OCI-LY7 (cell line): Measurements from ENCODE around the gene SGIP1. TPM values are rescaled to one million over a fixed set of nuclear protein-coding genes. Genes with fewer than 3 reads are reported as not detected.

Experiments
- BruUV-seq: library from RNA; stranded (reverse); fragments of 400-500 nt; replicated peaks from 2 replicates; lab custom pipeline; 2021; lab: Mats Ljungman, UMichigan
- CTCF ChIA-PET: fragments of 300-600 bp; sonication (Branson Sonifier 250); formaldehyde crosslinking; loops from one replicate; lab custom pipeline; 2022; ENCODE audit warnings: antibody characterized with exemption; ENCODE audit not compliant: unreplicated experiment; lab: Charles Lee
- POLR2A ChIA-PET: fragments of 300-600 bp; sonication (Branson Sonifier 250); formaldehyde crosslinking; loops from one replicate; lab custom pipeline; 2022; ENCODE audit warnings: antibody characterized with exemption; lab: Charles Lee
- DNase-seq: peaks from one replicate; pipeline ENCODE4 v3.0.0-alpha.2; 2015; ENCODE audit warnings: low spot score
- H2AFZ ChIP-seq: fragments of 200-600 bp; sonication (generic), shearing (Covaris generic); 2 replicates; pipeline ENCODE4 v1.6.1; 2014; ENCODE audit warnings: mild to moderate bottlenecking, antibody characterized with exemption, low read length, moderate library complexity
- H3K27ac ChIP-seq: fragments of 200-600 bp; sonication (generic); 2 replicates; pipeline ENCODE4 v1.5.1; 2014; ENCODE audit warnings: mixed run types, low read depth, mild to moderate bottlenecking, moderate library complexity, low read length, inconsistent platforms; ENCODE audit not compliant: poor library complexity, severe bottlenecking
- H3K36me3 ChIP-seq: fragments of 200-600 bp; sonication (generic); 2 replicates; pipeline ENCODE4 v1.6.1; 2014; ENCODE audit warnings: mild to moderate bottlenecking, antibody characterized with exemption, low read length, moderate library complexity, mixed read lengths; ENCODE audit not compliant: insufficient read depth
- H3K4me1 ChIP-seq: fragments of 200-600 bp; sonication (generic); 2 replicates; pipeline ENCODE4 v1.5.1; 2014; ENCODE audit warnings: mild to moderate bottlenecking, low read length; ENCODE audit not compliant: insufficient read depth, poor library complexity, severe bottlenecking
- H3K4me2 ChIP-seq: fragments of 200-600 bp; sonication (generic); 2 replicates; pipeline ENCODE4 v1.6.1; 2014; ENCODE audit warnings: mild to moderate bottlenecking, low read length
- H3K4me3 ChIP-seq: fragments of 200-600 bp; sonication (generic); 2 replicates; pipeline ENCODE4 v1.5.1; 2014; ENCODE audit warnings: mild to moderate bottlenecking, low read depth, low read length; ENCODE audit not compliant: poor library complexity, severe bottlenecking
- H3K79me2 ChIP-seq: fragments of 200-600 bp; sonication (generic); 2 replicates; pipeline ENCODE4 v1.6.1; 2016; ENCODE audit warnings: low read depth, mild to moderate bottlenecking, low read length, moderate library complexity, mixed read lengths; ENCODE audit not compliant: insufficient read depth
- H3K9me2 ChIP-seq: fragments of 200-600 bp; sonication (generic); 2 replicates; pipeline ENCODE4 v1.6.1; 2016; ENCODE audit warnings: mild to moderate bottlenecking, low read length, mixed read lengths; ENCODE audit not compliant: insufficient read depth
- H3K9me3 ChIP-seq: fragments of 200-600 bp; sonication (generic); 2 replicates; pipeline ENCODE4 v1.6.1; 2014; ENCODE audit warnings: mild to moderate bottlenecking, mixed run types, low read length, mixed read lengths
- H4K20me1 ChIP-seq: fragments of 200-600 bp; sonication (generic); 2 replicates; pipeline ENCODE4 v1.6.1; 2014; ENCODE audit warnings: mild to moderate bottlenecking, antibody characterized with exemption, low read length, moderate library complexity, mixed read lengths; ENCODE audit not compliant: insufficient read depth
- EZH2phosphoT487 ChIP-seq: fragments of 200-600 bp; sonication (generic); IDR thresholded peaks from 2 replicates; pipeline ENCODE4 v1.6.1; 2018; ENCODE audit warnings: low read depth, borderline replicate concordance, mild to moderate bottlenecking, mixed run types, antibody characterized with exemption, low read length, moderate library complexity, mixed read lengths
- intact Hi-C: fragments of 100-400 bp; cut with micrococcal nuclease; formaldehyde crosslinking; loops from one replicate; pipeline ENCODE4 v1.10.0; 2022; ENCODE audit not compliant: unreplicated experiment
- total RNA-seq, 2 experiments: library from RNA; depleted of rRNA in 1 of 2; stranded (reverse); fragments of >200 nt in 1 of 2; shearing (Covaris generic) in 1 of 2; gene quantifications; 2 replicates each; pipeline ENCODE4 v1.2.3, GENCODE V29; 2014 to 2022
- TF ChIP-seq, protein P1 (sequence below): fragments of 200-600 bp; sonication (generic); conservative IDR thresholded peaks from 2 replicates; pipeline ENCODE4 v1.5.1; 2014; ENCODE audit warnings: mild to moderate bottlenecking, antibody characterized with exemption, low read length, moderate library complexity, mixed read lengths

SGIP1 gene
- total RNA-seq, 2 experiments from 2014 or later: not detected

DNA sequence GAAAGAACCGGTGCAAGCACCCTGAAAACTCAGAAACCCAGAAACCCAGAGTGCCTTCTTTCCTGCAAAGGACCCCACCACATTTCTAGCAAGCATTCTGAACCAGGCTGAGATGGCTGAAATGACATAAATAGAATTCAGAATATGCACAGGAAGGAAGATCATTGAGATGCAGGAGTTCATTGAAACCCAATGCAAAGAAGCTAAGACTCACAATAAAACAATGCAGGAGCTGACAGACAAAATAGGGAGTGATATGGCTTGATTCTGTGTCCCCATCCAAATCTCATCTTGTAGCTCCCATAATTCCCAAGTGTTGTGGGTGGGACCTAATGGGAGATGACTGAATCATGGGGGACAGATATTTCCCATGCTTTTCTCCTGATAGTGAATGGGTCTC, 22.8 kb upstream of the SGIP1 start:
- intact Hi-C loops: no loop called here
- Histone ChIP-seq H2AFZ (no peak overlapping the region), H3K4me3 (no peak overlapping the region), H3K4me1 (no peaks in the 10 kb centered on the region), H4K20me1 (no peaks in the 10 kb centered on the region), H3K36me3 (no peaks in the 10 kb centered on the region), H3K79me2 (no peaks in the 10 kb centered on the region), H3K4me2 (no peak overlapping the region), H3K9me2 (no peaks in the 10 kb centered on the region), H3K27ac (no peak overlapping the region), H3K9me3 (no peaks in the 10 kb centered on the region)
- DNase-seq: no peak
- no peak for TF ChIP-seq EZH2phosphoT487
- TF ChIP-seq, protein P1, sequence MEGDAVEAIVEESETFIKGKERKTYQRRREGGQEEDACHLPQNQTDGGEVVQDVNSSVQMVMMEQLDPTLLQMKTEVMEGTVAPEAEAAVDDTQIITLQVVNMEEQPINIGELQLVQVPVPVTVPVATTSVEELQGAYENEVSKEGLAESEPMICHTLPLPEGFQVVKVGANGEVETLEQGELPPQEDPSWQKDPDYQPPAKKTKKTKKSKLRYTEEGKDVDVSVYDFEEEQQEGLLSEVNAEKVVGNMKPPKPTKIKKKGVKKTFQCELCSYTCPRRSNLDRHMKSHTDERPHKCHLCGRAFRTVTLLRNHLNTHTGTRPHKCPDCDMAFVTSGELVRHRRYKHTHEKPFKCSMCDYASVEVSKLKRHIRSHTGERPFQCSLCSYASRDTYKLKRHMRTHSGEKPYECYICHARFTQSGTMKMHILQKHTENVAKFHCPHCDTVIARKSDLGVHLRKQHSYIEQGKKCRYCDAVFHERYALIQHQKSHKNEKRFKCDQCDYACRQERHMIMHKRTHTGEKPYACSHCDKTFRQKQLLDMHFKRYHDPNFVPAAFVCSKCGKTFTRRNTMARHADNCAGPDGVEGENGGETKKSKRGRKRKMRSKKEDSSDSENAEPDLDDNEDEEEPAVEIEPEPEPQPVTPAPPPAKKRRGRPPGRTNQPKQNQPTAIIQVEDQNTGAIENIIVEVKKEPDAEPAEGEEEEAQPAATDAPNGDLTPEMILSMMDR: no peak
- CTCF ChIA-PET: no interaction called here
- POLR2A ChIA-PET: no interaction called here
- no TSS peak for BruUV-seq

- H2AFZ ChIP-seq: no peak overlapping the region
- ChIA-PET POLR2A (interaction anchor here (0.5 kb wide), 1 partner anchor 11 kb away, joined by 3 read pairs; no protein-coding TSS in a partner anchor), CTCF (no interaction called here)
- no peaks in the 10 kb centered on the region for H3K9me2 ChIP-seq
- TF ChIP-seq EZH2phosphoT487: no peak
- TF ChIP-seq, protein P1: no peak
- no peak overlapping the region for H3K4me2 ChIP-seq
- no peak for DNase-seq
- no peaks in the 10 kb centered on the region for H3K9me3 ChIP-seq
- H4K20me1 ChIP-seq: no peaks in the 10 kb centered on the region
- no peaks in the 10 kb centered on the region for H3K36me3 ChIP-seq
- H3K4me1 ChIP-seq: no peaks in the 10 kb centered on the region
- no peaks in the 10 kb centered on the region for H3K79me2 ChIP-seq
- intact Hi-C loops: no loop called here
- no peak overlapping the region for H3K27ac ChIP-seq
- H3K4me3 ChIP-seq: no peak overlapping the region
- BruUV-seq: no TSS peak
Observed at GRCh38 chr1:66517959-66518358, 16.0 kb upstream of the SGIP1 start.

DNA sequence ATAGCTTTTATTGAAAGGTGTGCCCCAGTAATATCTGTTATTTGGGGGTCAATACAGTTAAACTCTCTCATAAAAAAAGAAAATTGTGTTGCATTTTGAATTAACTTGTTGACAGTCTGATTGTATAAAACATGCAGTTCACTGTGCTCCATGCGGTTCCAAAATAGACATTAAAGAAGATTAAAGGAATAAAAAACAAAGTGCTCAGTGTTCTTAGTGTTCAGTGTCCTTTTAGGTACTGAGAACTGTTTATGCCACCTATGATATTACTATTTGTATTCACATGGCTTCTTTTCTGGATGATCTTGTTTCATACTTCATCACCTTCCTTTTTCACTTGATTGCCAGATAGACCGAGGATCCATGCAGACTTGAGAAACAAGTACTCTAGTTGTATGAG, 15.3 kb upstream of the SGIP1 start:
- H3K4me1 ChIP-seq: no peaks in the 10 kb centered on the region
- no peak overlapping the region for H3K4me2 ChIP-seq
- ChIA-PET CTCF (no interaction called here), POLR2A (no interaction called here)
- H3K79me2 ChIP-seq: no peaks in the 10 kb centered on the region
- intact Hi-C loops: no loop called here
- H3K9me3 ChIP-seq: no peaks in the 10 kb centered on the region
- DNase-seq: no peak
- TF ChIP-seq EZH2phosphoT487: no peak
- TF ChIP-seq, protein P1: no peak
- BruUV-seq: no TSS peak
- no peak overlapping the region for H3K4me3 ChIP-seq
- H3K27ac ChIP-seq: no peak overlapping the region
- no peaks in the 10 kb centered on the region for H3K9me2 ChIP-seq
- H4K20me1 ChIP-seq: no peaks in the 10 kb centered on the region
- H3K36me3 ChIP-seq: no peaks in the 10 kb centered on the region
- no peak overlapping the region for H2AFZ ChIP-seq
